Aortic smooth muscle cell (primary cell): ENCODE results near the gene ZNF175. TPM values are rescaled to one million over a fixed set of nuclear protein-coding genes. Genes with fewer than 3 reads are reported as not detected.

Source experiments
- total RNA-seq: library from RNA; depleted of rRNA; stranded (reverse); fragments of >200 nt; gene quantifications from 2 replicates; pipeline ENCODE4 v1.2.3, GENCODE V29; 2014

Gene ZNF175
- 3.4 and 4.5 TPM in 2 replicates for total RNA-seq

GRCh38 chr19:51570962-51571575 is at the start of gene ZNF175:
Gene ZNF175, plus strand, starts transcription at chr19:51571283. Its CDS starts 2,047 bp downstream, at chr19:51573330.

GRCh38 chr19:51531349-51532315 is 39.5 kb upstream of the ZNF175 start, which contains the start of gene SIGLEC6:
Gene SIGLEC6, minus strand, starts transcription at chr19:51531670. Its CDS starts 22 bp downstream, at chr19:51531648.

GRCh38 chr19:51630315-51630714 is 59.2 kb downstream of the ZNF175 start, which contains the start of gene SIGLEC5:
Gene SIGLEC5, minus strand, starts transcription at chr19:51630401. Its CDS starts 66 bp downstream, at chr19:51630335.

Other genes starting within 250 kb of the ZNF175 start
- 0.25 and 0.26 TPM in 2 replicates for gene VSIG10L, start 229.1 kb upstream of the ZNF175 start, total RNA-seq
- gene ETFB, start 204.9 kb upstream of the ZNF175 start, total RNA-seq: 121 and 171 TPM in 2 replicates
- gene CLDND2, start 202.3 kb upstream of the ZNF175 start, total RNA-seq: not detected in 2 replicates
- not detected in 2 replicates for gene NKG7, start 198.6 kb upstream of the ZNF175 start, total RNA-seq
- not detected in 2 replicates for gene LIM2, start 183.3 kb upstream of the ZNF175 start, total RNA-seq
- not detected in 2 replicates for gene C19orf84, start 180.7 kb upstream of the ZNF175 start, total RNA-seq
- not detected in 2 replicates for gene SIGLEC10, start 153.6 kb upstream of the ZNF175 start, total RNA-seq
- not detected in 2 replicates for gene SIGLEC8, start 112.8 kb upstream of the ZNF175 start, total RNA-seq
- gene CEACAM18, start 92.7 kb upstream of the ZNF175 start, total RNA-seq: not detected in 2 replicates
- not detected in 2 replicates for gene SIGLEC12, start 69.5 kb upstream of the ZNF175 start, total RNA-seq
- gene SIGLEC6, start 39.6 kb upstream of the ZNF175 start, total RNA-seq: not detected in 2 replicates
- gene SIGLEC5, start 59.1 kb downstream of the ZNF175 start, total RNA-seq: not detected in 2 replicates
- gene SIGLEC14, start 75.5 kb downstream of the ZNF175 start, total RNA-seq: not detected in 2 replicates
- gene SPACA6, start 122.0 kb downstream of the ZNF175 start, total RNA-seq: 4.8 and 8.1 TPM in 2 replicates
- not detected in 2 replicates for gene HAS1, start 152.7 kb downstream of the ZNF175 start, total RNA-seq
- gene FPR1, start 180.6 kb downstream of the ZNF175 start, total RNA-seq: not detected in 2 replicates
- not detected in 2 replicates for gene FPR2, start 189.9 kb downstream of the ZNF175 start, total RNA-seq
- under 0.01 TPM in 2 replicates for gene FPR3, start 223.9 kb downstream of the ZNF175 start, total RNA-seq